ENCODE measurements around the gene POLDIP3.

Gene POLDIP3, protein sequence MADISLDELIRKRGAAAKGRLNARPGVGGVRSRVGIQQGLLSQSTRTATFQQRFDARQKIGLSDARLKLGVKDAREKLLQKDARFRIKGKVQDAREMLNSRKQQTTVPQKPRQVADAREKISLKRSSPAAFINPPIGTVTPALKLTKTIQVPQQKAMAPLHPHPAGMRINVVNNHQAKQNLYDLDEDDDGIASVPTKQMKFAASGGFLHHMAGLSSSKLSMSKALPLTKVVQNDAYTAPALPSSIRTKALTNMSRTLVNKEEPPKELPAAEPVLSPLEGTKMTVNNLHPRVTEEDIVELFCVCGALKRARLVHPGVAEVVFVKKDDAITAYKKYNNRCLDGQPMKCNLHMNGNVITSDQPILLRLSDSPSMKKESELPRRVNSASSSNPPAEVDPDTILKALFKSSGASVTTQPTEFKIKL

DNA sequence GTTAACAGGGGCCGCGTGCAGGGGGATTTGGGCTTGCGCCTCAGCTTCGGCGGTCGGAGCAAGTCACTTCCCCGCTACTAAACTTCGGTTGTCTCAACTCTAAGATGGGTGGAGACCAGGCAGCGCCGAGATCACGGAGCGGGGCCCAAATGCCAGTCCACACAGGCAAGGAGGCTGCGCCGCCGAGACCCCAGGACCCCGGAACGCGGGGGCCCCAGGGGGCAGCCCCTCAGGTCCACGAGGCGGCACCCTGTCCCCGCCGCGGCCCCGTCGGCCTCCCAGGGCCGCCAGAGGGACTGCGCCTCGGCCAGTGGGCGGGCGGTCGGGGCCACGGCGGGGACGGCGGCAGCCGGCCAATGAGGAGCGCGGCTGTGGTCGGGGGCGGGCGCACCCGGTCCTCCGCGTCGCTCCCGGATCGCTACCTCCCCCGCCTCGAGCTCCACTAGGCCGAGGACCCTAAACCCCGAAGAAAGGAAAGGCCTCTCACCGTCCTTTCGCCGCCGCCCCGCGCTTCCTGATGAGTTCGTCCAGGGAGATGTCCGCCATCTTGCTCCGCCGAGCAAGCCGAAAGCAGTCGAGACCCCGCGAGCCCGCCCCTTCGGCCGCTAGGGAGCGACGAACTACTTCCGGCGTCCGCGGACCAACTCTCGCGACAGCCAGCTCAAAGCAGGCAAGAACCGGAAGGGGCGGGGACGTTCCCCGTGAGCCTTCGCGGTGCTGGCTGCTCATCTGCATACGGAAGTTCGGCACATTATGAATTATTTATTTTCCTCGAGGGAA, at the start of gene POLDIP3:
Gene POLDIP3, minus strand, starts transcription at position 572 of the 780 bp plus-strand sequence. Its CDS starts 26 bp downstream, at position 546.
- FAIRE-seq, result peak; percentile 95

DNA sequence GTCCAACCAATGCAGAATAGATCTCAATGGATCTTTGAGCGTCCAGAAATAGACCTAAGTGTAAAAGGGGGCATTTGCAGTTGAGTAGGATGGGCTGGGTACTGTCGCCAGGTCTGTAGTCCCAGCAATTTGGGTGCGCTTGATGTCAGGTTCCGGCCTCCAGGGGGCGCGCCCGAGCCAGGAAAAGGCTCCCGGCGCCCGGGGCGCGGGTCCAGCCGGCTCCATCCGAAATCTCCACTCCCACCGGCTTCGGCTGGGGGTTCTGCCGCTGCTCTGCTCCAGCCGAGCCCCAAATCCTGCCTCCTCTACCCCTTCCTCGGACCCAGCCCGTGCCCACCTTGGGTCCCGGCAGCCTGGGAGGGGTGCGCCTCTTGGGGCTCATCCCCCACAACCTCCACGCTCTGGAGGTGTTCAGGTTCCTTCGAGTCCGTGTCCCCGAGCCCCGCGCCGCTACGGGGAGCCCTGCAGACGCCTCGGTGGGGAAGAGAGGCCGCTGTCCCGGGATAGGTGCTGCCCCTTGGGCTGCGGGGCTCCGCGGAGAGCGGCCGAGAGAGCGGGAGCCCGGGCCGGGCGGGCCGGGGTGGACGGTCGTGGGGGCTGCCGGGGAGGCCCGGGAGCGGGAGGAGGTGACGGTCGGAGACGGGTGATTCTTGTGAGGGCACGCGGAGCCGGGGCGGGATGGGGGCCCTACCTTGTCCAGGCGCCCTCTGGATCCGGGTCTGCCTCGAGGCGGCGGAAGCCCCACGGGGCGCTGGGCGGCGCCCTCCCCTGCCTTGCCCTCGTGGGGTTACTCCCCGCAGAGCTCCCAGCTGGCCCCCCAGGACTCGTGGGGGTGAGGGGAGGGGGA, 47.5 kb upstream of the POLDIP3 start:
- no peak for FAIRE-seq

DNA sequence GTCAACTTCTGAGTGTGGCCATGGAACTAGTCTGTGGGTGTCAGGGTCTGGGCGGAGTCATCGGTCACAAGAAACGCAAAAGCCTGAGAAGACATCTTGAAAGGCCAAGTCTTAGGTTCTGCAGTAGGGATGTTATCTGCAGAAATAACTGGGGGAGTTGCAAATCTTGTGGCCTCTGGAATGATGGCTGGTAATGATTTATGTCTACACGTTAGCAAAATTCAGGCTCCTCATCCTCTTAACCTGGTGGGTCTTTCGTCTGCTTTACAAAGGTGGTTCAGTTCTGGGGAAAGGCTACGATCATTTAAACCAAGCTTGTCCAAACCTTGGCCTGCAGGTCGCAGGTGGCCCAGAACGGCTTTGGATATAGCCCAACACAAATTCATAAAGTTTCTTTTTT, 41.9 kb upstream of the POLDIP3 start:
- no peak for FAIRE-seq

DNA sequence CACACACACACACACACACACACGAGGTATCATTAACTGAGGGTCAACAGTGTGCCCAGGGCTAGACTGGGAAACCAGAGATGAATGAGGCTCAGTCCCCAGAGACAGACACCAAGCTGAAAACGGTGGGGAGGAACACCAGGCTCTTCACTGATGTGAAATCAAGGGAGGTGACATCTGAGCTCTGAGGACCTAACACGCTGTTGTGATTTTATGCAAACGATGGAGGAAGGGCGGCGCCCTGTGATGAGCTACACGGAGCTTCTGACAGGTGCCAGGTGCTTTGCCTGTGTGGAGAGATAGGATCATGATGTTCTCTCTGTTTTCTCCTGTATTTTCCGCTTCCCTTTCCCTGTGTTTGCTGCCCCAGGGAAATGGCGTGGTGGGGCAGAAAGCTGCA, 41.0 kb upstream of the POLDIP3 start:
- no peak for FAIRE-seq

DNA sequence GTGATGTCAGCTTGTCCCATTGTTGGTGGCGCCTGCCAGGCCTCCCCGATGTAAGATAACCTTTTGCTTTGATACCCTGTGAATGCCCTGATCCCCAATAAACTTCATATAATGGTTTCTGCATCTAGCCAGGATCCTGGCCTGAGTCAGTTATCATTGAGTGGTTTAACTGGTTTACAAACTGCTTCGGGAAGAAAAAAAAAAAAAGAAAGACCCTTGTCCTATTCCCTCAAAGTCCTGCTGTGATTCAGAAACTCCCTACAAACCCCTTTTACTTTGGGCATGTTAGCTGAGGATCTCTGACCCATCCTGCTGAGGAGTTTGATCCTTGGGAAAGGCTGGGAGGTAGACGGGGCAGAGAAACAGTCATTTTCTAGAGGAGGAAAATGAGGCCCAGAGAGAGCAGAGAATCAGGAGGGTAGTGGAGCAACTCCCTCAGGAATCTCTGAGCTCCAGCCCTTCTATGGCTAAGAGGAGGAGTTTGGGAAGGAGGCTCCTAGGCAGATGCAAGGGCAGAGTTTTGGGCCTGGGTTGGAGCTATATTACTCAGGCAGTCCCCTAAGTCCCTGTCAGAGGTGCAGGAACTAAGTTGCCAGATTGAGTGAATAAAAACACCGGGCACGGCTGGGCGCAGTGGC, 39.9 kb upstream of the POLDIP3 start:
- FAIRE-seq, result no peak

DNA sequence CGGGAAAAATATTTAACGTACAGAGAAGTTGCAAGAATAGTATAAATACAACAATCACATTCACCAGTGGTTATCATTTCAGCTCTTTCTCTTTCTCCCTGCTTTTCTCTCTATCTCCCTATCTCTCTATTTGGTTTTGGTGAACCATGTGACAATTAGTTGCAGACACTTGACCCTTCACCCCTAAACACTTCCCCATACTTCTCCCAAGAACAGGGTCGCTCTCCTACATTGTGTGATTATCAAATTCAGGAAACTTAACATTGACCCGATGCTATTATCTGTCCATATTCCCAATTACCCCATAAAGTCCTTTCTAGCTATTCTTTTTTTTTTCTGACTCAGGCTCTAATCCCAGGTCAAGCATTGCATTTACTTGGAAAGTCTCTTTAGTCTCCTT, 39.3 kb upstream of the POLDIP3 start:
- no peak for FAIRE-seq

DNA sequence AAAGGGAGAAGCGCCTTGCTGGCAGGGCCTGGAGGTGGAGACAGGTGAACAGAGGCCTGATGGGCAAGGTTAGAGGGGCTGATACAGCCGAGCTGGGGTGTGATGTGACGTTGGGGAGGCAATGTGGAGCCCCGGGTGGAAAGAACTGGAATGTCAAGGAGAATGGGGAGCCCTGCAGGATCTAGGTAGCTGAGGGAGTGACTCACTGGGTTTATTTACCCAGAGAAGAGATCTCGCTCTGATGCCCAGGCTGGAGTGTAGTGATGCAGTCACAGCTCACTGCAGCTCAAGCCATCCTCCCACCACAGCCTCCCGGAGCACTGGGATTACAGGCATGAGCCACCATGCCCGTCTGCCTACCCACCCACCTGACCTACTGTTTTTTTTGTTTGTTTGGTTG, 36.5 kb upstream of the POLDIP3 start:
- no peak for FAIRE-seq

DNA sequence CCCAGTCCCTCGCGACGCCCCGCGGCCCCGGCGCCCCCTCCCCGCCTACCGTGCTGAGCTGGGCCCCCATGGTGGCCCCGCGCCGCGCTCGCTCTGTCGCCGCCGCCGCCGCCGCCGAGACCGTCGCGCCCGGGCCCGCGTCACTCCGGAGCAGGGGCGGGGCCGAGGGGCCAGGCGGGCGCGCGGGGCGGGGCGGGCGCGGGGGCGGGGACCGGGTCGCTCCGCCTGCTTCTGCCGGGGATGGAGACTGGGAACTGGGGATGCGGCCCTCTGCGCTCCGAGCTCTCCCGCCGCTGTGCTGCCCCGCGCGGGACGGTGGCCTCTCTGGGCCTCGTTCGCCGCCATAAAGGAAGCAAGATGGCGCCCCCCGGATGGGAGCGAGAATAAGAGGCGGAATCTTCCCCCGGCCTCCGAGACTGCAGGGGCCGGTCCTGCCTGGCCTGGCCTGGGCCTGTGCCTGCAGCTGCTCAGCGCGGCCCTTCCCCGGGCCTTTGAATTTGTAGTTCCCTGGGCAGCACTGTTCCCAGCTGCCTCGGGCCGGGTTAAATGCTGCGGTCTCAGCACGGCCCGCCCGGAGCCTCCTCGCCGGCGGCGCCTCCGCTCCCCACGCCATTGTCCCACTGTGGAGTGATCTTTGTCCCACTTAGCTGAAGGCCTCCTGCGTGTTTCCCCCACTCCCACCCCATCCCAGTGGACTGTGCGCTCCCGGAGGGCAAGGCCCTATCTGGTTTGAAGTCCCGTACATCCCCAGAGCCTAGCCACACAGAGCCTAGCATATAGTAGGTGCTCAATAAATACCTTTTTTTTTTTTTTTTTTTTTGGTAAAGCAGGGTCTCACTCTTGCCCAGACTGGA, 34.8 kb upstream of the POLDIP3 start, which contains the start of gene CYB5R3:
Gene CYB5R3, minus strand, starts transcription at position 147 of the 854 bp plus-strand sequence. Its CDS starts 77 bp downstream, at position 70.
- no peak for FAIRE-seq

DNA sequence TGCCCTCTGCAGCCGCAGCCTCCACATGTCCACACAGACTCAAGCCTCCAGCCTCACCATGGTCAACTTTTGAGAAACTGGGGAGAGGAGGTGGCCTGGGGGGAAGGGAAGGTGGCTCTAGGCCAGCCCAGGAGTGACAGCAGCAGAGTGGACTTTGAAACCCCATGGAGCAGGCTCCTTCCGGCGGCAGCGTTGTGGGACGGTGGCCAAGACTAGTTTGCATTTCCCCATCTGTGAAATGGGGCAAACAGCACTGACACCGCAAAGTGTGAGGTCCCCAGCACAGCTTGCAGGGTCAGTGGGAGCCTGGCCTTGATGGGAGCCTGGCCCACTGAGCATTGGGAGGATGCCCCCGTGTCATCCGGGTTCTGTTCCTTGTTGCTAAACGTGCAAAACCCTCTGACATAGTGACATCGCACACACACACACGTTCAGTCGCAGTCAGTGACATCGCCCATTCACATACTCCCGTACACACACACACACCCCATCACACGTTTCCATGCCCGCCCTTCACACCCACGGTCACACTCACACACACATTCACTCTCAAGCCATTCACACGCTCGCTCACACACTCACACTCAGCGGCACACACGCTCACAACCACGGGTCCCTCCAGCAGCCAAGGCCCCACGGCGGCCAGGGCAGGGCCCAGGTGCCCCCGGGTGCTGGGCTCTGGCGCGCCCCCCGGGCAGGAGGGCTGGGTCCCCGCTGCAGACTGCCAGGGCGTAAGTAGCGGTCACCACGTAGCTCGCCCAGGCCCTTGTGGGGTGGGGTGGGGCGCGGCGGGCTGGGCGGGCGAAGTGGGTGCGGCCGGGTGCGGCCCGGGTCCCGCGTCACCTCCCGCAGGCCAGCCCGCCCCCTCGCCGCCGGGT, 33.9 kb upstream of the POLDIP3 start:
- no peak for FAIRE-seq

DNA sequence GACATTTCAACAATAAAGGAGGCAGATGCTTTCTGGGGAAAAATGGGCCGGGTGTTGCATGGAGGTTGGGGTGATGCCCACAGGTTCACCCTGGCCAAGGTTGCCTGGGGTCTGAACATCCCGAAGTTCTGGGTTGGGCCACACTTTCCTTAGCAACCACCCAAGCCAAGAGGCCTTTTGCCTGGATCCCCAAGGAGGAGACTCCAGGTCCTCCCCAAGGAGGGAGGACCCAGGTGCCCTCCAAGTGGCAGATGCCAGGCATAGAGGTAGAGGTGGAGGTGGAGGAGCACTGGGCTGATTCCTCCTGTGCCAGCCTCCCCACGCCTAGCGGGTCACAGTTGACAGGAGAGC, 33.3 kb upstream of the POLDIP3 start:
- FAIRE-seq, result no peak

DNA sequence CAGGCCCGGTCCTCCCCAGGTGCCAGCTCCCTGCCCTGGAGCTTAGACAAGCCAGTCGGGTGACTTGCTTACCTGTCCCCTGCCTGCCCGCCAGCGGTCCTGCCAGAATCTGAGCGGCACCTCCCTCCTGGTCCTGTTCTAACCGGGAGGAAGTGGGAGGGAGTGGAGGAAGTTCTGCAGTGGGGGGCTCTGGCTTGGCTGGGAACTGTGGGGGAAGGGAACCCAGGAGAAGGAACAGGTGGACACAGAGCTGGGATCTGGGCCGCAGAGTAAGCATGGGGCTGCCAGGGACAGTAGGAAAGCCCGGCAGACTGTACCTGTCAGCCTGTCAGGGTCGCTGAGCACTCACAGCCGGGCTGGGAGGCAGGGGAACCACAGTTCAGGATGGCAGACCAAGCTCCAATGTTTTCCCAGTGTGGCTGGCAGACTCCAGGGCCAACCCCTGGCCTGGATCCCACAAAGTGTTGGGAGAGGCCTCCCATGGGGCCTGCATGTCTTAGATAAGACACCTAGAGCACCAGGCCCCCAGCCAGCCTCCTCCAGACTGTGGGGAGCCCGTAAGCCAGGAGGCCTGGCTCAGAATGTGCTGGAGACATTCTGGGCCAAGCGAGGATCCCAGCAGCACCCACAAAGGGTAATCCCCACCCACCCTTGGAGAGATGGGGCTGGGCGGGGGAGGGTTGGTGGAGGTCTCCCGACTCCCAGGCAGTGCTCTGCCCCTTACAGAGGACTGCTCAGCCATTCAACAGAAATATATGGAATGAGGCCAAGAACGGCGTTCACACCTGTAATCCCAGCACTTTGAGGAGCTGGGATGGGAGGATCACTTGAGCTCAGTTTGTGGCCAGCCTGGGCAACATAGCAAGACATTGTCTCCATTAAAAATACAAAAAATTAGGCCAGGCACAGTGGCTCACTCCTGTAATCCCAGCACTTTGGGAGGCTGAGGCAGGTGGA, 32.2 kb upstream of the POLDIP3 start:
- no peak for FAIRE-seq

DNA sequence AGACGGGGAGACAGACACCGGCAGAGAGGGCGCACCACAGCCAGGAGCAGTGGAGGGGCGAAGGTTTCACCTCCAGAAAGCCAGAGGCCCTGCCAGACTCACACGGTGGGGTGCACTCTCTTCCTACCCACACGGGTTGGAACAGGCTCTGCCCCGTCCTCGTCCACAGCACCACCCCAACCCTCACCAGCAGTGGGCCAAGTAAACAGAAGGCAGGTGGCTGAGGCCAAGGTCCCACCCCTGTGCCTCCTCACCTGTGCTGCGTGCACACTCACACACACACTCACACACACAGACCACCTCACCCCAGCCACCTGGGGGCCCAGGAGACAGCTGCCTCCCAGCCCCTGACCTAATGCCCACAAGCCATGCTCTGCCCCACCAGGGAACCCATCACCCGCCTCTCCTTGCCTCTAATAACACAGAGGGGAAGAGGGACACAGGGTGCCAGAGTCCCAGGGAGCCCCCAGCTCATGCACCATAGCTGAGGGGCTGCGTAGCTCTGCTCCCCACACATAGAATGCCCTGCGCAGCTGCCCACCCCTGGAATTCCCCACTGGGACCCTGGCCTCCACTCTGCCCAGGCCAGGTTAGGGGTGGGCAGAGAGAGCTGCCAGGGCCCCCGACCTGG, 31.4 kb upstream of the POLDIP3 start:
- no peak for FAIRE-seq

DNA sequence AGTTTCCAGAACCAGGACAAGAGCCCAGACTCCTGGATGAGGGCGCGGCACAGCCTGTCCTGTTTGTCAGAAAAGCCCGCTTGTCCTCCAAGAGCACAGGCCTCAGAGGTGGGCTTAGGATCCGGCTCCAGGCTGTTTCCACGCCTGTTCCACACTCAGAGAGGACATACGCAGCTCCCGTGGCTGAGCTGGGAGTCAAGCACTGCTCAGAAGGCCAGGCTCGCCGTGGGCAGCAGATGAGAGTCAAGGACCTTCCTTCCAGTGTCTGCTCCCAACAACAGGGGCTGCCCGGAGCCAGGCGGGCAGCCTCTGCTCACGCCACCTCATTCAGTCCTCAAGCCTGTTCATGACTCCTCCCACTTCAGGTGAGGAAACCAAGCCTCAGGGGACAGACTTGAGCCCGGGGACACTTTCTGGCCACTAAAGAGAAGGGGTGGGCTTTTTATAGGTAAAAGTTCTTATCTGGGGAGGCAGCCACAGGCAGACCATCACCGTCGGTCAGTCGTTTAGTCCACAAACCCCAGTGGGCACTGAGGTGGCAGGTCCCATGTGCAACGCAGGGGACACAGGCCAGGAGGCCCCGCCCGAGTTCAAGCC, 30.8 kb upstream of the POLDIP3 start:
- no peak for FAIRE-seq

DNA sequence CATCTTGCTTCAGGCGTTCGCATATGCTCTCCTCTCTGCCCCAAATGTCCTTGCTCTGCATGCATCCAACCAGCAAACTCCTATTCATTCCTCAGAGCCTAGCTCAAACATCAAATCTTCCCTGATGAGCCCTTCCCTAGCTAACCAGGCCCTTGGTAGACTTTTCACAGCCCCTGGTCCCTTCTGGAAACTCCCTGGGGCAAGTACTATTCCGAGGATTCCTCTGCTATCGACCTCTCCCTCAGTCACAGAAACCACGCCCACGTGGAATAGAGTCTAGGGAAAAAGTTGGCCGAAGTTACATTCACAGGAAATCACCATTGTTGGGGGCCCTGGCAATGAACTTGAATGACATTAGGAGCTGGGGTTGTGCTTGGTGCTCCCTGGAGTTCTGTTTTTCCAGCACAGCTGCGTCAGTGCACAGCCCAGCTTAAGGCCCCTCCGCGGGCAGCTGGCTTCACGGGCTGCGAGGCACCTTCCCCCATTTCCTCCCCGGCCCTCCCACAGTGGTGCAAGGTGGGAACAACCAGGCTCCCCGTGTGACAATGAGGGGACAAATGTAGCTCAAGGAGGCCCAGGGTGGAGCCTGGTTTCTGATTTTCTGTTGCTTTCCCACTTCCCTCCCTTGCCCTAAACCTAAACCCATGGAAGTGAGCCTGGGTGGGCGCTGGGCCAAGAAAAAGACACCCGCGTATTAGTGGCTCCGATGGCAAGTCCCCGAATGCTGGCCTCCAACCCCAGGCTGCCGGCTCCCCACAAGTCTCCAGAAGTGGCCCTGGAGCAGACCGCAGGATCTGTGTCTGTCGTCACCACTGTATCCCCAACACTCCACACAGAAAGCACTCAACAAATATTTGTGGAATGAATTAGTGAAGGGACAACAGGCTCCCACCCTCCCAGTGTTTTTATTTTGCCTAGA, 30.0 kb upstream of the POLDIP3 start:
- no peak for FAIRE-seq

DNA sequence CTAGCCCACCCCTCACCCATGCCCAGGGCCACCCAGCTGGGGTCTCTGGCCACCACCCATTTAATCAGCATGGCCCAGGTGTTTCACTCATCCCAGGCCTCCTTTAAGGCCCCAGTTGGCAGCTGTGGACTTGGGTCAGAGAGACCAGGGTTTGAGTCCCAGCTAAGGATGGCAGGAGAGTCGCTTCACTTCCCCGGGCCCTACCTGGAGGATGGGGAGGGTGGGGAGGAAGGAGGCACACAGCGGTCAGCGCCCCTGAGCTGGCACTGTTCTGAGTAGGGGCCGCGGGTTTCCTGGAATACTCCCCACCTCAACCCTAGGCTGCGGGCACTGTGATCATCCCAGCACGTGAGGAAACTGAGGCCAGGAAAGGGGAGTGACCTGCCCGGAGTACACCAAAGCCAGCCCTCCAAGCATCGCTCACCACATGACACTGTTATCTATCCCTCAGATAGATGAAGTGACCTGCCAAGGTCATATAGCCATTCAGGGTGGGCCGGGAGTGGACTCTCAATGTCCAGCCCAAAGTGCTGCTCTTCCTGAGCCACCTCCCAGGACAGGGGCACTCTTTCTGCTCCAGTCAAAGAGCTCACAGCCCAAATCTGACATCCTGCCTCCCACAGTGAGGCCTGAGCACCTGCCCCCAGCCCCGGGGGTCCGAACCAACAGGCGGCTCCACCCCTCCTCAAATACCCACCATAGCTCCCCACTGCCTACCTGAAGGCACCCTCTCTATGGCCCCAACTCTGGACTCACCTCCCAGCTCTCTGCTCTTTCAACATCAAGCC, 29.1 kb upstream of the POLDIP3 start:
- no peak for FAIRE-seq
